AG09309 (cell line): Measurements from ENCODE around the gene DCAF8.

Source experiments
- DNase-seq: peaks from one replicate; pipeline ENCODE4 v3.0.0-alpha.2; 2010; ENCODE audit warnings: low read depth
- H3K4me3 ChIP-seq: 2 replicates; pipeline ENCODE4 v1.5.1; 2011; ENCODE audit warnings: mild to moderate bottlenecking, low read depth, low read length, moderate library complexity; ENCODE audit not compliant: control insufficient read depth
- TF ChIP-seq, protein P1 (sequence below): IDR thresholded peaks from 2 replicates; pipeline ENCODE4 v1.5.1; 2011; ENCODE audit warnings: mild to moderate bottlenecking, low read depth, low read length, inconsistent platforms; ENCODE audit not compliant: insufficient read depth, control insufficient read depth; ENCODE audit errors: missing control alignments

DCAF8 gene

DNA sequence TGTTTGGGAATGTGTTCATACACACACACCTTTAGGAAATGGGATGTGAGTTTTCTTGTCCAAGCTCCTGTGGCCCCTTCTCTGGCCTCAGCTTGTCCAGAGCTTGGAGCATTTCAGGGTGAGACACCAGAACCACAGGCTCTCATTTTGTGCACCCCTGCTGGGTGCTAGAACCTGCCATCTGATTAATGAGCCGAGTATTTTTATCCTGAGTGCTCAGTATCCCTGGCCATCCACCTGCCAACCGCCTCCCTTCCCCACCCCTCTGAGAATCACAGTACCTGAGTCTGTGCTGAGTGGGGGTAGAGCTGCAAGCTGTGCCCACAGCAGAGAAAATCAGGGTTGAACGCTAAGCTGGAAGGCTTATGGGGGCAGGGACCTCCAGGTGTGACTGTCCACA, 70.6 kb downstream of the DCAF8 start:
- H3K4me3 ChIP-seq, result no peak overlapping the region
- TF ChIP-seq, protein P1, sequence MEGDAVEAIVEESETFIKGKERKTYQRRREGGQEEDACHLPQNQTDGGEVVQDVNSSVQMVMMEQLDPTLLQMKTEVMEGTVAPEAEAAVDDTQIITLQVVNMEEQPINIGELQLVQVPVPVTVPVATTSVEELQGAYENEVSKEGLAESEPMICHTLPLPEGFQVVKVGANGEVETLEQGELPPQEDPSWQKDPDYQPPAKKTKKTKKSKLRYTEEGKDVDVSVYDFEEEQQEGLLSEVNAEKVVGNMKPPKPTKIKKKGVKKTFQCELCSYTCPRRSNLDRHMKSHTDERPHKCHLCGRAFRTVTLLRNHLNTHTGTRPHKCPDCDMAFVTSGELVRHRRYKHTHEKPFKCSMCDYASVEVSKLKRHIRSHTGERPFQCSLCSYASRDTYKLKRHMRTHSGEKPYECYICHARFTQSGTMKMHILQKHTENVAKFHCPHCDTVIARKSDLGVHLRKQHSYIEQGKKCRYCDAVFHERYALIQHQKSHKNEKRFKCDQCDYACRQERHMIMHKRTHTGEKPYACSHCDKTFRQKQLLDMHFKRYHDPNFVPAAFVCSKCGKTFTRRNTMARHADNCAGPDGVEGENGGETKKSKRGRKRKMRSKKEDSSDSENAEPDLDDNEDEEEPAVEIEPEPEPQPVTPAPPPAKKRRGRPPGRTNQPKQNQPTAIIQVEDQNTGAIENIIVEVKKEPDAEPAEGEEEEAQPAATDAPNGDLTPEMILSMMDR, result no peak
- no peak for DNase-seq

DNA sequence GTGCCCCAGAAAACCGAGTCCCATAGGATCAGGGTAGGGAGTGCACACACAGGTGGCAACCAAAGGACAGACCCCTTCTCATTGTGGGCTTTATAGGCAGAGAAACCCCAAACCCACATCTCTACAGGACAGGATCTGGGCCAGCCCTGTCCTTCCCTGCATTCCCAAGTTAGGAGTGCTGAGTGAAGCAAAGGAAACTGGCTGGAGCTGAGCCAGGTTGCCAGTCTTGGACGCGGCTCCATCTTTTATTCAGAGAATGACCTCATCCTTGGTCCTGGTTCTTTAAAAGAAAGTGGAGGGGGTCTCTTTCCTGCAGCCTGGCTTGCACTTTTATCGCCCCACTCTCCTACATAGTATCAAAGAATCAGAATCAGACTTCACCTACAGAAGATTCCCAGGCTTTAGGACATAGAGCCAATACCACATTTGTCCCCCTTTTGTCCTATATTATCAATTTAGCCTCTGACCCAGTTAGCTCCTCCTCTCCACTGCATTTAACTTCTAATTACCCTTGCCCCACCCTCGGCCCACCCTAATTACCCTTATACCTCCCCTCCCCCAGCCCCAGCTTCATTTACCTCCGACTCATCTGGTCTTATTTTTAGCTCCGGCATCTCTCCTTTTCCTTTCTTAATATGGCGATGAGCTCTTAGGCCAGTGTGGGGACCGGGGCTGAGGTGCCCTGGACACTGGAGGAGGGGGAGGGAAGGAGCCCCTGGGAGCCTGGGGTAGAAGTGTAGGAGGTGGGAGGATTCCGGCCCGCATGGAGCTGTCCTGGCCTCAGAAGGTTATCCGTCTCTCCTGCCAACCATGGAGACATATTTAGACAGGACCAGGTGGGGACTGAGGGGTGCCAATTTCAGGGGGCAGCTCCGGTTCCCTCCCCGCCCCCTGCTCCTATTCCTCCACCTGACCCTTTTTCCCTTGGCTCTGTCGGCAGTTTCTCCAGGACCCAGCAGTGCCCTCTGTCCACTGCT, 72.4 kb downstream of the DCAF8 start, which contains the start of gene CASQ1:
CASQ1 (plus strand) TSS at position 927 of the 977 bp plus-strand sequence. CDS start 177 bp downstream, outside the sequence.
- TF ChIP-seq, protein P1, result no peak
- no peak for DNase-seq
- H3K4me3 ChIP-seq, result no peak within 1 kb of the TSS

DNA sequence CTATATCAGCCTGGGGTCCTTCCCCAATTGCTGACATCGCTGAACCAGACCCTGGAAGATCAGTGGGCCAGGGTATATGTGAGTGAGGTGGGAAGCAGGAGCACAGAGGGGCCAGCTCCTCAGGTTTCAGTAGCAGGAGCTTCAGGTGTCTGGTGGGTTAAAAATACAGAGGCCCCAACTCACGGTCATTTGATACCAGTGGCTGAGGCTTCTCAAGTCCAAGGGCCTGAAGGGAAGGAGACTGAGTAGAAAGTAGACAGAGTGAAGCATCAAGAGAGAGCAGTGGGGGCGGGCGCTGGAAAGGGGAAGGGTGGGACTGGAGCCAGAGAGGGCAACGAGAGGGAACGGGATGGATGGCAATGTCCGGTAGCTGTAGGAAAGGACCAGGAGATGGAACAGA, 74.0 kb downstream of the DCAF8 start:
- TF ChIP-seq, protein P1, result no peak
- no peak overlapping the region for H3K4me3 ChIP-seq
- no peak for DNase-seq

GRCh38 chr1:160187407-160187806, 74.9 kb downstream of the DCAF8 start:
- H3K4me3 ChIP-seq, result no peak overlapping the region
- TF ChIP-seq, protein P1, result no peak
- DNase-seq, result no peak

- DNase-seq, result no peak
- H3K4me3 ChIP-seq, result no peak overlapping the region
- TF ChIP-seq, protein P1, result no peak
Observed at GRCh38 chr1:160186729-160187128, 75.6 kb downstream of the DCAF8 start.

DNA sequence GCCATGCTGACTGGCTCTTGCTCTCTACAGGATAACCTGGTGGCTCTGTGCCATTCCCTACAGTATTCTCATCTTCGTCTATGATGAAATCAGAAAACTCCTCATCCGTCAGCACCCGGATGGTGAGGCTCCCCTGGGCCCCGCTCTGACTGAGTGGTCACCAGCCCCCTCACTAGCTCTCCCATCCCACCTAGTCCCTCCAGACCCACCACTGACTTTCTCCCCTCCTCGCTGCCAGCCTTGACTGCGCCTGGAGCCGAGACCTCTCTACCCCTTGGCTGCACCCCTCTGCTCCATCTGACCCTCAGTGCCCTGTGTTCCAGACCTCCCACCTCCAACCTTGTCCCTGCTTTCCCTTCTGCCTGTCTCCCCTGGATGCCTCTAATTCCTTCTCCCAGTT, 76.1 kb downstream of the DCAF8 start:
- DNase-seq, result no peak

More for the DNA sequence above, 76.1 kb downstream of the DCAF8 start:
- no peak overlapping the region for H3K4me3 ChIP-seq
- TF ChIP-seq, protein P1, result no peak
